ENCODE results near the gene INPP5E. TPM values are rescaled to one million over a fixed set of nuclear protein-coding genes. Genes with fewer than 3 reads are reported as not detected.

The INPP5E gene
- 12.1 and 16.6 TPM in 2 replicates for total RNA-seq (2014; rRNA removed; shearing (Covaris generic))
- 13.1 and 13.2 TPM in 2 replicates for polyA plus RNA-seq (2015; cell fraction: cytosol; rRNA removed)
- 31.6 and 32.2 TPM in 2 replicates for polyA plus RNA-seq (2015; cell fraction: nucleus; rRNA removed)

DNA sequence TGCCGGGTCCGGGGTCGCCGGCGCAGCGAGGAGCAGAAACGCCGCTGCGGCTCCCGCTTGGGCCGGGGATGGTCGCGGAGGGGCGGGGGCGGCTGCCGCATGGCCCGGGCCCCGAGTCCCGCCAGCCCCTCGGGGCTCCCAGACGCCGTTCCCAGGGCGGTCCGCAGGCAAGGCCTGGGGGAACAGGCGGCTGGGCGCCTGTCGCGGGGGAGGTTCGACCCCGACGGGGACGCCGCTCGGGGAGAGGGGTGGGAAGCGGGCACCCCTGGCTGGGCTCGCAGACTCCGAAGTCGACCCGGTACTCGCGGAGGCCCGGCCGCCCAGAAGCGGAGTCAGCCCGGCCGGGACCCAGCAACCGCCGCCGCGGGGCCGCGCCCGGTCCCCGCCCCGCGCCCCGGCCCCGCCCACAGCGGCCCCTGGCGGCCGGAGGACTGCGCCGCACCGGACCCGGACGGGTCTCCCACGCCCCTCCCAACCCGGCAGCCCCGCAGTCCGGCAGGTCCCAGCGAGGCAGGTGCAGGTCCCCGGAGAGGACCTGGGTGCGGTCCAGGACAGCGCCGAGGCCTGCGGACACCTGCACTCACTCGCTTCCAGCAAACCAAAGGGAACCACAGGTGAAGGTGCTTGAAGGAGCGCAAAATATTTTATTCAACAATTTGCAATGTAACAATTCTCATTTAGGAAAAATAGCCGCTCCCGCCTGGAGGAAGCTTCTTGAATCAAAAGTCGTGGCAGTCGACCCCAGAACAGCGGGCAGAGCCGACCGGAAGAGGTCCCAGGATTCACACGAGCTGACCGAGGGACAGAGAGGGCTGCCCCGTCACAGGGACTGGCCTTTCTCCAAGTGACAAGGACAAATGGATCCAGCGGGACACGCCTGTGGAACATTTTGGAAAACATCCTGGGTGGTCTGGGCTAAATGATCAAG lies at the start of gene INPP5E:
Gene INPP5E (minus strand): TSS at position 365 of the 928 bp plus-strand sequence. CDS start 426 bp downstream, outside the sequence.
- DNase-seq (ENCODE audit: low read depth): peak; percentile 23

GRCh38 chr9:136488247-136489214 lies 48.9 kb upstream of the INPP5E start:
- peak; percentile 30 for DNase-seq (ENCODE audit: low read depth)

- DNase-seq (ENCODE audit: low read depth): no peak
These were observed 48.0 kb upstream of the INPP5E start for GRCh38 chr9:136487672-136488071.

- DNase-seq (ENCODE audit: low read depth): no peak
These were observed 47.4 kb upstream of the INPP5E start for GRCh38 chr9:136486823-136487620.

DNA sequence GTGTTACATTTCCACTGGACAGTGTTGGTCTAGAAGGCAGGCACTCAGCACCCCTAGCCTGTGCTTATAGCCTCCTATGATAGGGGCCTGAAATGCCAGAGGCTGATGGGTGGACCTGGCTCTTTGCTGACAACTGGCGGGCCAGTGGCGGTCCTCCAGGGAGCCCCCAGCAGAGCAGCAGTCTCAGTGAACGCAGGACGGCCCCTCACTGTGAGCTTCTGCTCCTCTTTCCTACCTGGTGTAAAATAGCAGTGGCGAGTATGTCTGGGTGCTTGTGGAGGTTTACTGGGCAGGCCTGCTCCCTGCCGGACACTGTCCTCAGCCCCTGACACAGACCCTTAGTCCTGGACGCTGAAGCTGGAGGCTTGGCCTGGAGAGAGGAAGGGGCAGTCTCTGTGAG lies 46.5 kb upstream of the INPP5E start:
- DNase-seq (ENCODE audit: low read depth): no peak

- peak; percentile 81 for DNase-seq (ENCODE audit: low read depth)
These were observed 45.7 kb upstream of the INPP5E start for GRCh38 chr9:136485049-136486045.

- no peak for DNase-seq (ENCODE audit: low read depth)
These were observed 44.8 kb upstream of the INPP5E start for GRCh38 chr9:136484153-136485048.

DNA sequence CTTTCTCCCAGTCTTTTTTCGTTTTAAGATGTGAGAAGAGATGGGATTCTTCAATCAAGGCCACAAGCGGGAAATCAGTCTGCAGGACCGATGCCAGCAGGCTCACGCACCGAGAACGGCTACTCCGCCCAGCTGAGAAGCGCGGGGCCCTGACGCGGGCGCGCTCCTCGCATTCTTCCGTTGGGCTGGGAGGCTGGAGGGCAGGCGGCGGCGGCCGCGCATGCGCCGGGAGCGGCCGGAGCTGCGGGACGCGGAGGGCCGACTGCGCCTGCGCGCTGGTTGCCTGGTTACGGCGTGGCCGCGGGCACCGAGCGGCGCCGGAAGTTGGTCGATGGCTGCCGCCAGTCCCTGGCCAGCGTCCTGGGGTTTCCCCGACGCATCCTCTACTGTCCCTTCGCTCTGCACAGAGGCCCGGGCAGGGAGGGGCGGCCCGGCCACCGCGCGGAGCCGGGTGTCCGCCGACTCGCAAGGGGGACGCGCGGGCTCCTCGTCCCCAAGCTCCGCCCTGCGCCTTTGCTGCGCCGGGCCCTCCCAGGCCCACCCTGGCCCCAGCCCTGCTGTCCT lies 44.0 kb upstream of the INPP5E start:
- peak; percentile 89 for DNase-seq (ENCODE audit: low read depth)

DNA sequence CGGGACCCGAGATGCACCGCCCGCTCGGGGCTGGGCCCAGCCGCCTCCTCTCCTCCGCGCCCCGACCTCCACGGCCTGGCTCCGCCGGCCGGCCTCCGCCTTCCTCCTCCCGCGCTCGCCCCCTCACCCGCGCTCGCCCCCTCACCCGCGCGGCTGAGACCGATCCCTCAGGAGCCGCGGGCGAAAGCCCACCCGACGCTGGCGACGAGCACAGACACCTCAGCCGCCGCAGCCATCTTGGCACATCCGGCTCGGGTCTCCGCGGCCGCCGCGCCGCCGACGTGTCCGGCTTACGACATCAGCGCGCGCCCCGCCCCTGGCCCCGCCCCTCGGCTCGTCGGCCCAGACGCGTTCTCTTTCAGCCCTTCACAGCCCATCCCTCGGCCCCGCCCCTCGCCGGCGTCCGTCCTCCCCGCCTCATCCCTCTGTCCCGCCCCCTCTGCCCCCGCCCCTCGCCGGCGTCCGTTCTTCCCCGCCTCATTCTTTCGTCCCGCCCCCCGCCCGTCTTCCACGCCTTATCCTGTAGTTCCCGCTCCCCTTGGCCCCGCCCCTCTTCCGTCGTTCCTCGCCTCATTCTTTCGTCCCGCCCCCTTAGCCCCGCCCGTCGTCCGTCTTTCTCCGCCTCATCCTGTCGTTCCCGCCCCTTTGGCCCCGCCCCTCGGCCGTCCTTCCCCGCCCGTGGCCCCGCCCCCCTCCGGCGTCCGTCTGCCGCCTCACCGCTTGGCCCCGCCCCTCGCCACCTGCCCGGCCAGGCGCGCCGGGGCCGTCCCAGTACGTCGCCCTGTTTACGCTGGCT lies 43.3 kb upstream of the INPP5E start, which contains the start of gene SEC16A:
Gene SEC16A (minus strand): TSS at position 248 of the 796 bp plus-strand sequence. CDS start 5,425 bp downstream, outside the sequence.
- DNase-seq (ENCODE audit: low read depth): peak; percentile 92

GRCh38 chr9:136482046-136482792 lies 42.6 kb upstream of the INPP5E start:
- DNase-seq (ENCODE audit: low read depth): peak; percentile 21

DNA sequence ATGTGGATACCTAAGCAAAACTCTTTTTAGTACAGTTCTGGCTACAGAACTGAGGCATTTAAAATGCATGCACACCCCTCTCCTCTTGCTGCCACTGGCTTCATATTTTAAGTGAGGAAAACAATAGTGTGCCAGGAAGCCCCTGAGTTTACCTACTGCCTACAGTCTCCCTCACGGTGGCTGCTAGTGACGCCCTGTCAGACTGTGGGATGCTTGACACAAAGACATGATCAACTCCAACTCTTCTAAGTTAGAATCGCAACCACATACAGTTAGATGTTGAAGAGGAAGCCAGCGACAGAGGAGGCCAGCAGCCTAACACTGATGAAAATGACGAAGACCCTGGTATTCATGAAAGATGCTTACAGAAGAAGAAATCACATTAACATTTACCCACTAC lies 41.9 kb upstream of the INPP5E start:
- no peak for DNase-seq (ENCODE audit: low read depth)

- DNase-seq (ENCODE audit: low read depth): no peak
These were observed 36.9 kb upstream of the INPP5E start for GRCh38 chr9:136476369-136477150.

DNA sequence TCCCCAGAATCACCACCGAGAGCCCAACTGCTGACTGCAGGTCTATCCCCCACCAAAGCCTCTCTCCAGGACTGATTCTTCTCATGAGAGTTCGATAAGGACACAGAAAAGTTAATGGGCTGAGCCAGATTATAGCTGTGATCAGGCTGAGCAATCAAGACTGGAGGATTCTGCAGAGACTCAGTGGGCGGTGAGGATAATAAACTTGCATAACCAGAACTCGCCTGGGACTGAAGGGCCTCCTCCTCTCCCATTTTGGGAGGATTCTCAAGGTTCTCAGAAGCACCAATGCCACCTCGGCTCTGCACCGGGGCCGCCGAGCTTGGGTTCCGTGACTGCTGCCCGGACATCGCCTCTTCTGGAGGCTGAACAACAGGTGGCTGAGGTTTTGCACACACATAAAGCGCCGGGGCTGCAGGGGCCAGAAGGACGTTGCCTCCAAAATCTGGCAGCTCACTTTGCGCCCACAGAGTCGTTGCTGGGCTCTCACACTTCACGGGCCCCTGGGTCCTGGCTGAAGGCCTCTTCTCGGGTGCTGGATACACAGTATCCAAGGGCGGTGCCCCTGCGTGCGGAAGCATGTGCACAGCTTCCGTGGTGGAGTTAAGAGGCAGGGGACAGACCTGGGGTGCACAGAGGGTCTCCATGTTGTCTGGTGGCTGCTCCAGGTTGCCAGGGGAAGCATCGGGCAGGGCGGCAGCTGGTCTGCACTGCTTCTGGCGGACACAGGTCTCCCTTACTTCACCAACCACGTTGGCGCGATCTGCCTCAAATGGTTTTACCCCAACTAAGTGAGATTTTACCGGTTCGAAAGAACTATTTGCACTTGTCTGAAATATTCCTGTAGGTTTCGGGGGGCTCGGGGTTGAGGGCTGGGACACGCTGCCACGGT lies 35.6 kb upstream of the INPP5E start:
- no peak for DNase-seq (ENCODE audit: low read depth)

GRCh38 chr9:136474021-136474640 lies 34.5 kb upstream of the INPP5E start:
- no peak for DNase-seq (ENCODE audit: low read depth)

All from HT1080 (cell line).